ENCODE measurements around the gene OLR1.

The OLR1 gene

GRCh38 chr12:10151621-10152020, 20.3 kb downstream of the OLR1 start:
- no peak for DNase-seq

GRCh38 chr12:10147714-10148403, 24.1 kb downstream of the OLR1 start:
- no peak for DNase-seq

- DNase-seq = no peak
These were observed 28.8 kb downstream of the OLR1 start for GRCh38 chr12:10142976-10143589.

GRCh38 chr12:10140001-10140400, 31.9 kb downstream of the OLR1 start:
- DNase-seq = peak; percentile 61

- DNase-seq = no peak
These were observed 35.2 kb downstream of the OLR1 start for GRCh38 chr12:10136637-10137205.

- DNase-seq = no peak
These were observed 36.8 kb downstream of the OLR1 start for GRCh38 chr12:10135126-10135525.

- DNase-seq = no peak
These were observed 39.0 kb downstream of the OLR1 start for GRCh38 chr12:10132850-10133370.

GRCh38 chr12:10131111-10131690, 40.7 kb downstream of the OLR1 start:
- no peak for DNase-seq

GRCh38 chr12:10130042-10130441, 41.9 kb downstream of the OLR1 start, which contains the start of gene CLEC7A:
Gene CLEC7A (minus strand): TSS chr12:10130199. CDS start chr12:10130082, 117 bp downstream.
- DNase-seq = no peak

- peak; percentile 41 for DNase-seq
These were observed 43.2 kb downstream of the OLR1 start for GRCh38 chr12:10128687-10129086.

- DNase-seq = no peak
These were observed 45.5 kb downstream of the OLR1 start for GRCh38 chr12:10126413-10126812.

GRCh38 chr12:10122689-10123088, 49.2 kb downstream of the OLR1 start:
- DNase-seq = no peak

- DNase-seq = no peak
These were observed 50.7 kb downstream of the OLR1 start for GRCh38 chr12:10121278-10121677.

- no peak for DNase-seq
These were observed 52.9 kb downstream of the OLR1 start for GRCh38 chr12:10119066-10119465.

GRCh38 chr12:10115890-10116289, 56.0 kb downstream of the OLR1 start:
- DNase-seq = no peak

GRCh38 chr12:10115311-10115710, 56.6 kb downstream of the OLR1 start:
- no peak for DNase-seq

- no peak for DNase-seq
These were observed 58.0 kb downstream of the OLR1 start for GRCh38 chr12:10113920-10114319.

GRCh38 chr12:10113075-10113474, 58.9 kb downstream of the OLR1 start:
- DNase-seq = no peak

GRCh38 chr12:10111451-10111850, 60.5 kb downstream of the OLR1 start:
- no peak for DNase-seq

- no peak for DNase-seq
These were observed 61.6 kb downstream of the OLR1 start for GRCh38 chr12:10110256-10110844.
